Right ventricle myocardium superior (tissue), 1 donor: Measurements from ENCODE around the gene NEMP2. TPM values are rescaled to one million over a fixed set of nuclear protein-coding genes. Genes with fewer than 3 reads are reported as not detected.

Source experiments
- ATAC-seq: fragments of 200-7000 bp; cut with Tn5 transposase; one replicate; pipeline ENCODE4 v1.9.1; 2020; ENCODE audit warnings: mild to moderate bottlenecking; ENCODE audit not compliant: poor library complexity
- DNase-seq: peaks from one replicate; pipeline ENCODE4 v3.0.0-alpha.2; 2020
- intact Hi-C: fragments of 100-400 bp; cut with DNase I; formaldehyde crosslinking; loops from one replicate; pipeline ENCODE4 v1.11.2; 2022
- total RNA-seq: library from RNA; stranded (reverse); fragmentation: NEBNext Ultra II Directional; extraction: Animal tissue kit (Norgen Biotek cat#: 25700); gene quantifications from one replicate; pipeline ENCODE4 v1.2.1, GENCODE V29; 2021
- donor health status: DM: no; HTN: yes; CAD: no; lungs with severe emphysema.

The NEMP2 gene
- total RNA-seq, 1 donor from 2014 or later = 1.7 TPM

DNA sequence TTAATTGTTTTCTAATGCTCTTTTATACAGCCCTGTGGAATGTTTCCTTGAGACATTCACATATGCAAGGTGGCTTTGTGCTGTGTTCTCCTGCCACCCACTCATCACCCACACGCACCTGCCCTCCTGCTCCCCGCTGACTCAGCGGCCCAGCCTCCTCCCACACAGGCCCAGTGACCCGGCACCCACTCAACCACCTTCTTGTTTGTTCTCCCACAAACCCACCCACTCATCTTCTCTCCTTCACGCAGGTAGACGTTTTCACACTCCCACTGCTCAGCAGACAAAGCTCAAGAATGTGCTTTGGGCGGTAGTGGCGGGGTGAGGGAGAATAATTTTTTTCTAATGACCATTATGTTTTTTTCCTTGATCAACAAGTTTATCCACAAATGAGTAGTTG, 28.6 kb upstream of the NEMP2 start:
- ATAC-seq (no peak), DNase-seq (no peak)
- intact Hi-C loops = no loop called here

DNA sequence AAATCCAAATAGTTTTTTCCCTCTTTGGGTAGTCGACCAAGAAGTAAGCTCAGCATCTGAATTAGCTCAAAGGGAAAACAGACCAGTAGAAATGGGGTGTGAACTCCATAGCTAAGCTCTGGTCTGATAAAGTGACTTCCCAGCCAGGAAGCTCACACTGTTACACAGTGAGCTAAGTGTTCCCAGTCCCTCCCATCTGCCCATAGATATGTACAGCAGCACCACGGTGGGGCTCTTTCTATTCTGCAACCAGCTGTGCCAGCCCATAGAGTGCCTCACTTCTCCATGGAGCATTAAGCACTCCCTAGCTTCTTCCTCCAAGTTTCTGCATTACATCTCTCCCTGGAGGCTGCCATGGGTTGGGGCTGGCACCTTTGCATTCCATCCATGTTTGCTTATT, 27.6 kb upstream of the NEMP2 start:
- DNase-seq (no peak), ATAC-seq (no peak)
- intact Hi-C loops = no loop called here

DNA sequence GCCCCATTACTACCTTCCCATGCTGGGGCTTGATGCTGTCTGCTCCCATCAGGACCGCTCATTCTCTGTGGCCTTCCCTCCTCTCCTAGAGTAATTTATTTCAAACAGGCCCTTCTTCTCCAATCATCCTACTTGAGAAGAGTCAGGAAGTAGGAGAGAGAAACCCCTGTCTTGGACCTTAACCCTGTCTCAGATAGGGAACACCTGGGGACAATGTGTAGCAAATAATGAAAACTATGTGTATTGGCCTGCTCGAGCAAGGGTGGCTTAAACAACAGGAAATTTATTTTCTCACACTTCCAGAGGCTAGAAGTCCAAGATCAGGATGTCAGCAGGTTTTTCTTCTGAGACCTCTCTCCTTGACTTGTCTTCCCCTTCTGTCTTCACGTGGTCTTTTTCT, 26.6 kb upstream of the NEMP2 start:
- DNase-seq (no peak), ATAC-seq (no peak)
- intact Hi-C loops = no loop called here

DNA sequence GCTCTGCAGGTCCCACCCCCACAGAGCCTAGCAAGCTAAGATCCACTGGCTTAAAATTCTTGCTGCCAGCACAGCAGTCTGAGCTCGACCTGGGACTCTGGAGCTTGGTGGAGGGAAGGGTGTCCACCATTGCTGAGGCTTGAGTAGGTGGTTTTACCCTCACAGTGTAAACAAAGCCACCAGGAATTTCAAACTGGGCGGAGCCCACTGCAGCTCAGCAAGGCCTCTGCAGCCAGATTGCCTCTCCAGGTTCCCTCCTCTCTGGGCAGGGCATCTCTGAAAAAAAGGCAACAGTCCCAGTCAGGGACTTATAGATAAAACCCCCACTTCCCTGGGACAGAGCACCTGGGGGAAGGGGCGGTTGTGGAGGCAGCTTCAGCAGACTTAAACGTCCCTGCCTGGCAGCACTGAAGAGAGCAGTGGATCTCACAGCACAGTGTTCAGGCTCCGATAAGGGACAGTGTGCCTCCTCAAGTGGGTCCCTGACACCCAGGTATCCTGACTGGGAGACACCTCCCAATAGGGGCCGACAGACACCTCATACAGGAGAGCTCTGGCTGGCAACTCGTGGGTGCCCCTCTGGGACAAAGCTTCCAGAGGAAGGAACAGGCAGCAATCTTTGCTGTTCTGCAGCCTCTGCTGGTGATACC, 20.0 kb upstream of the NEMP2 start:
- intact Hi-C loops = no loop called here
- ATAC-seq (no peak), DNase-seq (no peak)

DNA sequence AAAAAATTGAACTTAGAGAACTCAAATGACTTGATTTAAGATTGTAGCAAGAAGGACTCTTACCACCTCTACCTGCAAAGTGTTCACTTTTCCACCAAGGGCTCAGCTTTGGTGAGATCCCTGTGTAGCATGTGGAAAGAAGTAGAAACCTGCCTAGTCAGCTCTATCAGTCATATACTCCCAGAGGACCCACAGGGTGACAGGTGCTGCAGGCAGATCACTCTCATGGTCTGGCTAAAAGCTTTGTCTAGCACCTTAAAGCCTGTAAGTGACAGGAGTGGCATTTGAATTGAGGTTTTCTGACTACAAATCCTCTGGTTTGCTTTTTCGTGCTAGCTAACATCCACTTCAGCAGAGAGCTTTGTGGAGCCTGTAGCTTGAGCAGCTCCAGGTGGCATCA, 18.7 kb upstream of the NEMP2 start:
- intact Hi-C loops = no loop called here
- DNase-seq (no peak), ATAC-seq (no peak)

DNA sequence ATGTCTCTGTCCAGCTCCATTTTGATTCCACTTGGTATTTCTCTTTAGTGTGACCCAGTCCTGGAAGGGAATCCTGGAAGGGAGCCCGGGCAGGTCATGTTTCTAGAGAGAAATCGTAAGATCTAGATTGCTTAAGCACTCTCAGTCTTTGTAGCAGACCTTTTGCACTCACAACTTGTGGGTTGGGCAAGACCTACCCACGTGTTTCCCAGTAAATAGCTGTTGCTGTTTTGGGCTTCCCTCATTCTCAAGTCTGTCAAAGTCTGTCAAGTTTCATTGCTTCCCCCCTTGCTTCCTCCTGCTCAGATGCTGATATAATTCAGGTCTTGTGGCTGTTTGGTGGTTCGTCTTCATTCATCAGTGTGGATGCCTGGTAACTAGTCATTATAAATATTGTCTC, 17.4 kb upstream of the NEMP2 start:
- no peak for DNase-seq
- intact Hi-C loops = no loop called here
- ATAC-seq = peak; percentile 45

DNA sequence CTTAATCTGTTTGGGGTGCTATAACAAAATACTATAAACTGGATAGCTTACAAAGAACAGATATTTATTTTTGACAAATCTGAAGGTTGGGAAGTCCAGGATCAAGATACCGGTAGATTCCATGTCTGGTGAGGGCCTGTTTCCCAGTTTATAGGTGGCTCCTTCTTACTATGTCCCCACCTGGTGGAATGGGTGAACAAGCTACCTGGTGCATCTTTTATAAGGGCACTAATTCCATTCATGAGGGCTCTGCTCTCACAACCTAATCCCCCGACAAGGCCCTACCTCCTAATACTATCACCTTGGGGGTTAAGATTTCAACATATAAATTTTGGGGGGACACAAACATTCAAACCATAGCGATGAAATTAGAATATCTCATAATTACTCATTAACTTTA, 15.6 kb upstream of the NEMP2 start:
- ATAC-seq = no peak
- DNase-seq = no peak
- intact Hi-C loops = no loop called here

DNA sequence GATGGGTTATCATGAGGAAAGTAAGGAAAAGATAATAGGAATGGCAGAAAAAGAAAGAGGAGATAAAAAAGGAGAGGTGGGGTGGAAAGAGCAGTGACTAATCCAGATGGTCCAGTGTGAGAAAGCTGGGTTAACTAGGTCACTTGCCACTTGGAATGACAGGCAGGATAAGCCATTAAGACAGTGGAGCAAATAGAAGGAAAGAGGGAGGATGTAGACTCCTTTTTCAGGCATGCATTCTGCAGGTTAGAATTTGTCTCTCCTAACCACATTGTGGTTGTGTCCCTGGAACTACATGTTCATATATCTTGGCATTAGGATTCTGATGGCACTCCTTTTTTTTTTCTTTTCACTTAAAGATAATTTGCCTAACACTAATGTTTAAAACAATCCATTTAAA, 13.4 kb upstream of the NEMP2 start:
- no peak for ATAC-seq
- intact Hi-C loops = no loop called here
- no peak for DNase-seq

DNA sequence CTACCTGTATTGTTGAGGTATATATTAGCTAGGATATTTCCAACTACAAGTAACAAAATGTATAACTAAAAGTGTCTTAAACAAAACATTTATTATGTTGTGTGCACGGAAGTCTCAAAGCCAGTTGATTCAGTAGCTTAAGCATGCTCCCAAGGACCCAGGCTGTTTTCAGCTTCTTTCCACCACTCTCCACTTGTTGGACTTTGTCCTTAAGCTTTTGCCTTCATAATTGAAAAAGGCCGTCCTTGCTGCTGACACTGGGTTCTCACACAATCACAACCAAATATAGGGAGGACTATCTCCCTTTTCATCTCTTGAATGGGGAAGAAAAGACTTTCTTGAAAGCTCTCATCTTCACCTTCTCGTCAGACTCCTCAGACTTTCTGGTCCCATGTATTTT, 12.2 kb upstream of the NEMP2 start:
- no peak for ATAC-seq
- DNase-seq = no peak
- intact Hi-C loops = no loop called here

DNA sequence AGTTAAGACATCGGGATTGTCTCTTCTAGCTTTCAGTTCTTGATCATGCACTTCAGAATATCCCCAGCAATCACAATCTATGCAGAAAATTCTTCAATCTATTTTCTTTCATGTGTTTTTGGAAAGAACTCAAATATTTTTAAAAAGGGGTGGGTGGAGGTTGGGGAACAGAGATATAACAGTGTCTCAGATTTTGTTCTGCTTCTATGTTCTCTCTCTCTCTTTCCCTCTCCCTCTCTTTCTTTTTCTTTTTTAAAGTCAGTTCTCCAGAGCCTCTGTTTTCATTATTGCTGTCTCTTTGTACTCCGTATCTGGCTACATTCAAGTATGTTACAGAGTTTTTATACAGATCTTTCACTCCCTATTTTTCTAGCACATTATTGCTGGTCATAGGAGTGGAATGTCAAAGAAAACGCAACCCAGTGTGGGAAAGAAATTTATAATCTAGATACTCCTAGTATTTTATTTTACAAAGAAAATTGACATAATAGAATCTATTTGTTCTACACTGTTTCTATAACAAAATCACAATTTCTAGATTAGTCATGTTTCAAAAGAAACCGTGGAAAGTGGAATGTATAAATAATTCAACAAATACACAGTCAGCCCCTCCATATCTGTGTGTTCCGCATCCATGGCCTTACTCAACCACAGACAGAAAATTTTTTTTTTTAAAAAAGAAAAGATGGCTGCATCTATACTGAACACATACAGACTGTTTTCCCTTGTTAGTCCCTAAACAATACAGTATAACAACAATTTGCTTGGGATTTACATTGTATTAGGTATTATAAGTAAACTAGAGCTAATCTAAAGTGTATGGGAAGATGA, 11.2 kb upstream of the NEMP2 start:
- intact Hi-C loops = no loop called here
- ATAC-seq = no peak

DNA sequence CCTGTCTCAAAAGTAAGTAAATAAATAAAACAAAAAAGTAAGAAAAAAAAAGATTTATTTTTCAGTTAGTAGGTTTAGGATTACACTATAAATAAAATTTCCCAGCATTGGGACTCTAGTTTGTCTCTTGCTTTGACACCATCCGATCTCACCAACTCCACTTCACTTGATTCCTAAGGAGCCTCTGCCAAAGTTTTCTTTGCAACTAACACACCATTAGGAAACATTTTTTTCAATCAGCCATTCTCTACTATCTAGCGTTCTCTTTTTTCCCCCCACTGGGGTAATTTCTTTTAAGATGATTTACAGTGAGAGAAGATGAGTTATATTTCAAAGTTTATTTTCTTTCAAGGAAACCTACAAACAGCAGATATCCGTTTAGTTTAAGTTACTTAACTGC, 10.6 kb upstream of the NEMP2 start:
- no peak for ATAC-seq
- DNase-seq = no peak
- intact Hi-C loops = no loop called here

More for the DNA sequence above, 11.2 kb upstream of the NEMP2 start:
- DNase-seq = no peak

DNA sequence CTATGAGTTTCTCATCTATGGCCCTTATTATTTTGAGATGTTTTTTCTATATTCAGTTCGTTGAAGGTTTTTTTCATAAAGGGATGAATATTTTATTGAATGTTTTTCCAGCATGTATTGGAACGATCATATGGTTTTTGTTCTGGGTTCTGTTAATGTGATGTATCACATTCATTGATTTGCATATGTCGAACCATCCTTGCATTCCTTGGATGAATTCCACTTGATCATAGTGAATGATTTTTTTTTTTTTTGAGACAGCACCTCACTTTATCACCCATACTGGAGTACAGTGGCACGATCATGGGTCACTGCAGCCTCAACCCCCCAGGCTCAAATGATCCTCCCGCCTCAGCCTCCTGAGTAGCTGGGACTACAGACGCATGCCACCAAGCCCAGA, 5.5 kb upstream of the NEMP2 start:
- intact Hi-C loops = no loop called here
- DNase-seq (no peak), ATAC-seq (no peak)

DNA sequence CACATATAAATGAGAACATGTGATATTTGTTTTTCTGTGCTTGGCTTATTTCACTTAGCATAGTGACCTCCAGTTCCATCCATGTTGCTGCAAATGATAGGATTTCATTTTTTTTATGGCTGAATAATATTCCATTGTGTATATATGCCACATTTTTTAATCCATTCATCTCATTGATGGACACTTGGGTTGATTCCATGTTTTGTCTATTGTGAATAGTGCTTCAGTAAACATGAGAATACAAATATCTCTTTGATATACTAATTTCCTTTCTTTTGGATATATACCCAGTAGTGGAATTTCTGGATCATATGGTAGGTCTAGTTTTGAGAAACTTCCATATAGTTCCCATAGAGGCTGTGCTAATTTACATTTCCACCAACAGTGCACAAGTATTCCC, 3.7 kb upstream of the NEMP2 start:
- intact Hi-C loops = no loop called here
- ATAC-seq = no peak
- DNase-seq = no peak

DNA sequence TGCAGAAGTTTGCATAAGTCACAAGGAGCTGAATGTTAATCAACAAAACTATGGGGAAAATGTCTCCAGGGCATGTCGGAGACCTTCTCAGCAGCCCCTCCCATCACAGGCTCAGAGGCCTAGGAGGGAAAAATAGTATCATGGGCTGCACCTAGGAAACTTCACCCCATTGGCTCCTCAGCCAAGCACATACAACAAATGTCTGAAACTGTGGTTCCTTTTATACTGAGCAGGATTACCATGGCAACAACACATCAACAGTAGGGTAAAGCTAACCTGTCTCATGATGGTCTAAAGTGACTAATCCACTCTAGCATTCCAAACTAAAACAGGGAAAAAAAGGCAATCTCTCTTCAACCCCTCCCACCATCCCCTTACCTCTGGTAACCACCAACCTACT, 3.2 kb upstream of the NEMP2 start:
- intact Hi-C loops = no loop called here
- no peak for ATAC-seq

DNA sequence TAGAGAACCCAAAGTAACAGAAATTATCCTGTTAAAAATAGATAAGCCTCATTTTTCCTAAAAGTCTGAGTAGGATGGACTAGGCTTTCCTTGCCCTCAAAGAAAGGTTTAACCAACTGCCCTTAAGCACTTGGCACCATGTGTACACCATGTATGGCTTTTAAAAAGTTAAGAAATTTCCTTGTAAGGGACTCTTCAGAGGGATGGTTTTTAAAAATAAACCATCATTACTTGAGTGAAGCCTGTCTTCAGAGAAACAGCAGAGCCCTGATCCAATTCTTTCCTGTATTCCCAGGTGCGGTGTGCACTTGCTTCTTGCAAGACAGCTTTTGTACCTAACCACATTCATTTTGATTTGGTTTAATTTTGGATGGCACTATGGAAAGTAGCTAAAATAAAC, 1.1 kb upstream of the NEMP2 start:
- DNase-seq (no peak), ATAC-seq (no peak)
- intact Hi-C loops = no loop called here

More for the DNA sequence above, 3.2 kb upstream of the NEMP2 start:
- no peak for DNase-seq

DNA sequence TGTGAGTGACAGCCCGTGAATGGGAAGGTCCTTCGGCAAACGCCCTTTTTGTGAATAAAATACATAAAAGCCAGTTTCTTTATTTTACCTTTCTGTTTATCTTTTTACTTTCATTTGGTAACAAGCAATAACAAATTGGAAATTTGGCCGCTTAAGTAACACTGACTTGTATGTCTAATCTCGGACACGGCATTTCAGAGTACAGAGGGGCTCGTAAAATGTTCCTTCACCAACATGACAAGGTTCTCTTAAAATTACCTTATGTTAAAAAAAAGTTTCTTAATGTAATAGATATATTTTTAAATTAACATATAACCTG, 558 bp upstream of the NEMP2 start:
- intact Hi-C loops = no loop called here
- ATAC-seq = no peak
- DNase-seq = no peak

DNA sequence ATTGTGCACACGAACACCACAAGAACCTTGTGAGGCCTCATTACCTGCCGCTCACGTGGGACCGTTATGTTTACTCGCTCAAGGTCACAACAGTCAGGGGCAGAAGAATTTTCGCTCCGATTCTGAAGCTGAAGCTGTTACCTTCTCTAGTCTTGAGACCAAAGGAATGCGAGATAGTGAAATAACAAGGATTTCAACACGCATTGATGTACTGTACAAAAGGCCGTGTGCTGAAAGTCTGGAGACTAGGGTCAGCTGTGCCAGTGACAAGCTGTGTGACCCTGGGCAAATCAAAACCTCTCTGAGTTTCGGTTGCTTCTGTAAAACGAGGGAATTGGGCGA, 583 bp downstream of the NEMP2 start:
- DNase-seq = no peak
- intact Hi-C loops = loop anchor here (5.0 kb wide), 1 partner anchor 118 kb away; no protein-coding TSS in a partner anchor
- ATAC-seq = no peak

DNA sequence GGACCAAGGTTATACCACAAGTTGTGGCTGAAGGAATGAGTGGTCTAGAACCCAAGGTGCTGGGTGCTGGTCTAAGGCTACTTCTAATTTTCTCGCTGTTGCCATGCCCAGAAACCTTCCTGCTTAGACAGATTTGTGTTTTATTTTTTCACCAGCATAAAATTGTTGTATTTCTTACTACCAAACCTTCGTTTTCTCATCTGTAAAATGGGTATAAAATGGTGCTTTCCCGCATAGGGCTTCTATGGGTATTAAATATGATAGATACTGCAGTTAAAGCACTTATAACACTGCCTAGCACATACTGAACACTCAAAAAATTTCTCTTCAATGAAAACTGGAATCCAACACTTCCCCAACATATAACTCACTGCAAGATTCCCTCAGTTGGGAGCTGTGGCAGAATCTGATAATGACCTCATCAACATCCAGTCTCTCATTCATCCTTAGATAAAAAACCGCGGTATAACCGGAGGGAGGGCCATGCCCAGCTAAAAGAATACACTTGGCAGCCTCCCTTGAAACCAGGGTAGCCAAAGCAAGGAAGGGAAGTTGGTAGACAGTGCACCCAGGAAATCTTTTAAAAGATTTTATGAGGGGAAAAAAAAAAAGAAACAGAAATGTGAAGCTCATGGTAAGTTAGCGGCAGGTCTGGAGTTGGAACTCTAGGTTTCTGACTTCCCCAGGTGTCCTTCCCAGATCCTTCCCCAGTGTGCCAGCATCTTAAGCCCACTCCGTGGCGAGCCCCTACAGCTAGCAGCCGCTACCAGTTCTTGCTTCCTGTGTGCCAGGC, 1.2 kb downstream of the NEMP2 start:
- intact Hi-C loops = loop anchor here (5.0 kb wide), 1 partner anchor 119 kb away; no protein-coding TSS in a partner anchor
- ATAC-seq (no peak), DNase-seq (no peak)

DNA sequence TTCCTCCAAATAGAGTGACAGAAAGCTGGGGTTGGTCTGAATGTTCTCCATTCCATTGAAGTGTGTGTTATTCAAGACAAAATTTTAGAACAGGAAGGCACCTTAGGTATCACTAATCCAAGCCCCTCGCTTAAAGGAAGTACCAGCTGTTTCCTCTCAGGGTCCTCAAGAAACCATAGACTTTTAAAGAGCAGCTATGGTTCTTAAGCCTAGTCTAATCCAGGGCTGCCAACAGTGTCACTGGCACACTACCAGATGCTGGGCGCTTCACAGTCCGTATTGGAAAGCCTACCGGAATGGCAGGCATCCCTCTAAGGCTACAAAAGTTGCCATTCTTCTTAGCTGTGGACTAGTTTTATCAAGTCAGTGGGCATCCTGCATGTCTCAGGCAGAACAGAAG, 1.9 kb downstream of the NEMP2 start:
- ATAC-seq (no peak), DNase-seq (no peak)
- intact Hi-C loops = loop anchor here (5.0 kb wide), 1 partner anchor 120 kb away; no protein-coding TSS in a partner anchor
